ENCODE results near the gene MRPL10.

DNA sequence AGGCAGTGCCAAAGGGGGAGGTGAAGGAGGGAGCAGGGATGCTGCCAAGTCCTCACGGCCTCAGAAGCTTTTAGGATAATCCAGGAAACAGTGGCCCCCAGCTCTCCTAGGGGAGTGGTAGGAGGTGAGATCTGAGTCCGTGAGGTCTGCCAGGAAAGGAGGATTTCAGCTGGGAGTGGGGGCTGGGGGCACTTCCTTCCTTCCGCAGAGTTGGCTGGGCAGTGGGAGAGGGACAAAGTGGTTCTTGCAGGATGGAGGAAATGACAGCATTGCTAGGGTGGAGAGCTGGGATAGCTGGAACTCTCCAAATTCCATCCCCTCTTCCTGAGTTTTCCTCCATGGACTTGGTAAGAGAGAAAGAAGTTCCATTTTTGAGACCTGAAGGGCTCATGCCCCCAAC lies 24.4 kb upstream of the MRPL10 start:
- no peak for TF ChIP-seq POLR2A (IDR thresholded peaks at IDR 0.05)
- TF ChIP-seq, protein P1, sequence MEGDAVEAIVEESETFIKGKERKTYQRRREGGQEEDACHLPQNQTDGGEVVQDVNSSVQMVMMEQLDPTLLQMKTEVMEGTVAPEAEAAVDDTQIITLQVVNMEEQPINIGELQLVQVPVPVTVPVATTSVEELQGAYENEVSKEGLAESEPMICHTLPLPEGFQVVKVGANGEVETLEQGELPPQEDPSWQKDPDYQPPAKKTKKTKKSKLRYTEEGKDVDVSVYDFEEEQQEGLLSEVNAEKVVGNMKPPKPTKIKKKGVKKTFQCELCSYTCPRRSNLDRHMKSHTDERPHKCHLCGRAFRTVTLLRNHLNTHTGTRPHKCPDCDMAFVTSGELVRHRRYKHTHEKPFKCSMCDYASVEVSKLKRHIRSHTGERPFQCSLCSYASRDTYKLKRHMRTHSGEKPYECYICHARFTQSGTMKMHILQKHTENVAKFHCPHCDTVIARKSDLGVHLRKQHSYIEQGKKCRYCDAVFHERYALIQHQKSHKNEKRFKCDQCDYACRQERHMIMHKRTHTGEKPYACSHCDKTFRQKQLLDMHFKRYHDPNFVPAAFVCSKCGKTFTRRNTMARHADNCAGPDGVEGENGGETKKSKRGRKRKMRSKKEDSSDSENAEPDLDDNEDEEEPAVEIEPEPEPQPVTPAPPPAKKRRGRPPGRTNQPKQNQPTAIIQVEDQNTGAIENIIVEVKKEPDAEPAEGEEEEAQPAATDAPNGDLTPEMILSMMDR (IDR thresholded peaks at IDR 0.05) = no peak
